ENCODE data around the gene FMNL2.

The FMNL2 gene

GRCh38 chr2:152525277-152525838, 190.4 kb downstream of the FMNL2 start:
- H3K36me3 ChIP-seq (ENCODE audit: control insufficient read depth, low read depth, low read length): no peaks in the 10 kb centered on the region
- no peaks in the 10 kb centered on the region for H3K27me3 ChIP-seq (ENCODE audit: control insufficient read depth, insufficient read depth, low read length)
- H3K4me3 ChIP-seq (ENCODE audit: low read length): no peak overlapping the region
- H3K9me3 ChIP-seq (ENCODE audit: control insufficient read depth, low read depth, low read length): no peaks in the 10 kb centered on the region
- no peak overlapping the region for H3K9ac ChIP-seq (ENCODE audit: low read length)
- H3K4me1 ChIP-seq (ENCODE audit: control insufficient read depth, low read depth, low read length): peaks cover 20% of the 10 kb centered on the region
- H3K27ac ChIP-seq (ENCODE audit: low read length): no peak overlapping the region

GRCh38 chr2:152529420-152530115, 194.6 kb downstream of the FMNL2 start:
- Histone ChIP-seq H3K4me1 (ENCODE audit: control insufficient read depth, low read depth, low read length) (peaks cover 24% of the 10 kb centered on the region), H3K9me3 (ENCODE audit: control insufficient read depth, low read depth, low read length) (no peaks in the 10 kb centered on the region), H3K36me3 (ENCODE audit: control insufficient read depth, low read depth, low read length) (no peaks in the 10 kb centered on the region), H3K27me3 (ENCODE audit: control insufficient read depth, insufficient read depth, low read length) (no peaks in the 10 kb centered on the region), H3K27ac (ENCODE audit: low read length) (no peak overlapping the region), H3K9ac (ENCODE audit: low read length) (no peak overlapping the region), H3K4me3 (ENCODE audit: low read length) (no peak overlapping the region)

GRCh38 chr2:152532241-152532640, 197.3 kb downstream of the FMNL2 start:
- H3K4me3 ChIP-seq (ENCODE audit: low read length): no peak overlapping the region
- no peaks in the 10 kb centered on the region for H3K36me3 ChIP-seq (ENCODE audit: control insufficient read depth, low read depth, low read length)

DNA sequence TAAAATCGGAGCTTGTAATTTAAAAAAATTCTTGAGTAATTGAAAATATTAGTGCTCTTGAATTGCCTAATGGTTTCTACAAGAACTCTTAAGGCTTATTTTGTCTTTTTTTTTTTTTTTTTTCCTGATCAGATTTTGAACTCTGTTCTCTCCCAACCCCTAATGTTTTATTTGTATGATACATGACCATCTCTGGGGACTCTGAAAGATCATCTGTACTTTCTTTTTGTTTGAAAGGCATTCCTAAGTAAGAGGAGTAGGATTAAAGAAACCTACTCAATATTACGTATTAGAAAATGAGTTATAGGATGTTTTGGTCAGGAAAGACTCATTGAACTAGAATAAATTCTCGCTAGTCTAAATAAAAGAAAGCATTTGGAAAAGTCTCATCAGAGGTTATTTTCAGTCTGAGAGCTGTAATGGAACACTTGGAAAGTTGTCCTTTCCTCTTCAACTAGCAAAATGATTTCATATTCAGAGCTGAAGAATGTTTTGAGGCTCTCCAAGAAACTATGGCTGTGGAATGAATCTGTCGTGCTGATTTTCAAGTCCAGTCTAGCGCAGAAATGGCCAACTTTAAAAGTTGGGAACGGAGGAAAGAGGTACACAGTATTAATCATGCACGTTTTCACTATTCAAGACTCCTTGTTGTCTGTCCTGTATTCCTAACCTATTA, 199.6 kb downstream of the FMNL2 start:
- Histone ChIP-seq H3K4me3 (ENCODE audit: low read length) (no peak overlapping the region), H3K9me3 (ENCODE audit: control insufficient read depth, low read depth, low read length) (no peaks in the 10 kb centered on the region), H3K27me3 (ENCODE audit: control insufficient read depth, insufficient read depth, low read length) (no peaks in the 10 kb centered on the region), H3K4me1 (ENCODE audit: control insufficient read depth, low read depth, low read length) (peaks cover 10% of the 10 kb centered on the region), H3K9ac (ENCODE audit: low read length) (no peak overlapping the region), H3K36me3 (ENCODE audit: control insufficient read depth, low read depth, low read length) (no peaks in the 10 kb centered on the region), H3K27ac (ENCODE audit: low read length) (no peak overlapping the region)

More at GRCh38 chr2:152532241-152532640, 197.3 kb downstream of the FMNL2 start:
- H3K27me3 ChIP-seq (ENCODE audit: control insufficient read depth, insufficient read depth, low read length): no peaks in the 10 kb centered on the region
- H3K27ac ChIP-seq (ENCODE audit: low read length): no peak overlapping the region
- peaks cover 24% of the 10 kb centered on the region for H3K4me1 ChIP-seq (ENCODE audit: control insufficient read depth, low read depth, low read length)
- H3K9me3 ChIP-seq (ENCODE audit: control insufficient read depth, low read depth, low read length): no peaks in the 10 kb centered on the region
- no peak overlapping the region for H3K9ac ChIP-seq (ENCODE audit: low read length)

- no peaks in the 10 kb centered on the region for H3K36me3 ChIP-seq (ENCODE audit: control insufficient read depth, low read depth, low read length)
- no peak overlapping the region for H3K9ac ChIP-seq (ENCODE audit: low read length)
- no peaks in the 10 kb centered on the region for H3K27me3 ChIP-seq (ENCODE audit: control insufficient read depth, insufficient read depth, low read length)
- no peaks in the 10 kb centered on the region for H3K4me1 ChIP-seq (ENCODE audit: control insufficient read depth, low read depth, low read length)
- no peaks in the 10 kb centered on the region for H3K9me3 ChIP-seq (ENCODE audit: control insufficient read depth, low read depth, low read length)
- H3K4me3 ChIP-seq (ENCODE audit: low read length): no peak overlapping the region
- no peak overlapping the region for H3K27ac ChIP-seq (ENCODE audit: low read length)
Observed at GRCh38 chr2:152537081-152537651, 202.2 kb downstream of the FMNL2 start.

GRCh38 chr2:152539424-152539823, 204.4 kb downstream of the FMNL2 start:
- H3K9ac ChIP-seq (ENCODE audit: low read length): no peak overlapping the region
- H3K4me1 ChIP-seq (ENCODE audit: control insufficient read depth, low read depth, low read length): peaks cover 6% of the 10 kb centered on the region
- H3K4me3 ChIP-seq (ENCODE audit: low read length): no peak overlapping the region

GRCh38 chr2:152541712-152542111, 206.7 kb downstream of the FMNL2 start:
- H3K27ac ChIP-seq (ENCODE audit: low read length): no peak overlapping the region
- H3K9me3 ChIP-seq (ENCODE audit: control insufficient read depth, low read depth, low read length): no peaks in the 10 kb centered on the region
- H3K27me3 ChIP-seq (ENCODE audit: control insufficient read depth, insufficient read depth, low read length): no peaks in the 10 kb centered on the region
- no peak overlapping the region for H3K4me3 ChIP-seq (ENCODE audit: low read length)
- H3K4me1 ChIP-seq (ENCODE audit: control insufficient read depth, low read depth, low read length): peaks cover 6% of the 10 kb centered on the region
- no peak overlapping the region for H3K9ac ChIP-seq (ENCODE audit: low read length)
- H3K36me3 ChIP-seq (ENCODE audit: control insufficient read depth, low read depth, low read length): peaks cover 9% of the 10 kb centered on the region

More at GRCh38 chr2:152539424-152539823, 204.4 kb downstream of the FMNL2 start:
- Histone ChIP-seq H3K36me3 (ENCODE audit: control insufficient read depth, low read depth, low read length) (peaks cover 9% of the 10 kb centered on the region), H3K27ac (ENCODE audit: low read length) (no peak overlapping the region), H3K9me3 (ENCODE audit: control insufficient read depth, low read depth, low read length) (no peaks in the 10 kb centered on the region), H3K27me3 (ENCODE audit: control insufficient read depth, insufficient read depth, low read length) (no peaks in the 10 kb centered on the region)

GRCh38 chr2:152542337-152542994, 207.5 kb downstream of the FMNL2 start:
- no peak overlapping the region for H3K9ac ChIP-seq (ENCODE audit: low read length)
- H3K36me3 ChIP-seq (ENCODE audit: control insufficient read depth, low read depth, low read length): peaks cover 9% of the 10 kb centered on the region
- no peak overlapping the region for H3K27ac ChIP-seq (ENCODE audit: low read length)
- peaks cover 6% of the 10 kb centered on the region for H3K4me1 ChIP-seq (ENCODE audit: control insufficient read depth, low read depth, low read length)
- H3K4me3 ChIP-seq (ENCODE audit: low read length): no peak overlapping the region
- no peaks in the 10 kb centered on the region for H3K27me3 ChIP-seq (ENCODE audit: control insufficient read depth, insufficient read depth, low read length)
- no peaks in the 10 kb centered on the region for H3K9me3 ChIP-seq (ENCODE audit: control insufficient read depth, low read depth, low read length)

- Histone ChIP-seq H3K27ac (ENCODE audit: low read length) (no peak overlapping the region), H3K4me1 (ENCODE audit: control insufficient read depth, low read depth, low read length) (peaks cover 6% of the 10 kb centered on the region), H3K36me3 (ENCODE audit: control insufficient read depth, low read depth, low read length) (peaks cover 9% of the 10 kb centered on the region), H3K9me3 (ENCODE audit: control insufficient read depth, low read depth, low read length) (no peaks in the 10 kb centered on the region), H3K9ac (ENCODE audit: low read length) (no peak overlapping the region), H3K4me3 (ENCODE audit: low read length) (no peak overlapping the region), H3K27me3 (ENCODE audit: control insufficient read depth, insufficient read depth, low read length) (no peaks in the 10 kb centered on the region)
Observed at GRCh38 chr2:152542995-152543481, 208.1 kb downstream of the FMNL2 start.

- Histone ChIP-seq H3K4me1 (ENCODE audit: control insufficient read depth, low read depth, low read length) (peaks cover 6% of the 10 kb centered on the region), H3K27me3 (ENCODE audit: control insufficient read depth, insufficient read depth, low read length) (no peaks in the 10 kb centered on the region), H3K36me3 (ENCODE audit: control insufficient read depth, low read depth, low read length) (peaks cover 9% of the 10 kb centered on the region), H3K4me3 (ENCODE audit: low read length) (no peak overlapping the region), H3K9me3 (ENCODE audit: control insufficient read depth, low read depth, low read length) (no peaks in the 10 kb centered on the region), H3K9ac (ENCODE audit: low read length) (no peak overlapping the region), H3K27ac (ENCODE audit: low read length) (no peak overlapping the region)
Observed at GRCh38 chr2:152543717-152544116, 208.7 kb downstream of the FMNL2 start.

GRCh38 chr2:152544638-152545037, 209.7 kb downstream of the FMNL2 start:
- no peaks in the 10 kb centered on the region for H3K27me3 ChIP-seq (ENCODE audit: control insufficient read depth, insufficient read depth, low read length)
- H3K4me1 ChIP-seq (ENCODE audit: control insufficient read depth, low read depth, low read length): peaks cover 6% of the 10 kb centered on the region
- no peak overlapping the region for H3K27ac ChIP-seq (ENCODE audit: low read length)
- H3K36me3 ChIP-seq (ENCODE audit: control insufficient read depth, low read depth, low read length): peaks cover 9% of the 10 kb centered on the region
- no peak overlapping the region for H3K4me3 ChIP-seq (ENCODE audit: low read length)
- H3K9me3 ChIP-seq (ENCODE audit: control insufficient read depth, low read depth, low read length): no peaks in the 10 kb centered on the region
- no peak overlapping the region for H3K9ac ChIP-seq (ENCODE audit: low read length)

Measured in iPS-18a (cell line).